ENCODE results near the gene NSMCE4A. TPM values are rescaled to one million over a fixed set of nuclear protein-coding genes. Genes with fewer than 3 reads are reported as not detected.
A peak's percentile ranks its signal among the peaks of the same experiment; 100 is the strongest.
"Not testable (repeated sequence)": the region's sequence is repeated elsewhere in the genome, so short reads cannot be mapped to it uniquely, and the experiment has no call there.

NSMCE4A gene
- total and polyA plus RNA-seq, 2 experiments from 2014 or later: 76.4 to 82.5 TPM

DNA sequence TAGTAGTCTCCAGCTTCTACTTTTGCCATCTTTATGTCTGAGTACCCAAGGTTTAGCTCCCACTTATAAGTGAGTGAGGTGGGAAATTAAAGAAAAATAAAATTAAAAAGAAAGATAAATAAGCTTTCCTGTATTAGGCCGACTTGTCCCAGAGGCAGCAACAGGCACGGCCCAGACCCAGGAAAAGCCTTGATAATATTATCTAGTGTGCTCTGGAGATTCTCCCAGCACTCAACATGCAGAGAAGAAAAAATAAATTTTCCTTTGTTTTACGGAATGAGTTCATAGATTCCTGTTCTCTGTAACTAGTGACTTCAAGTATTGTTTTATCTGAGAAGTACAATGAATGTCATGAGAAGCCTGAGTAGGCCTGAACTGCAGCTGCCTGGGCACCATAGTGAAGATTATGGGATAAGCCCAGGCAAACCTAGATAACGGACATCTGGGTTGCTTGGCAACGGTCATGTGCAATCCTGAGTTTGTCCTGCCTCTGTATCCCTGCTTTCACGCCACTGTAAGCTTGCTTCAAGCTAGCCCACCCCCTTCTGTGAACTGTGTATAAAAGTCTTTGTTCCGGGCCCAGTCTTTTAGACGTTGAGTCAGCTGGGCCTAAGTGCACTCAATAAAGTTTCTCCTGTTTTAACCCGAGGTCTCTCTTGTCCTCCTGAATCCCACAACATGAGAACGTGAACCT is 53.6 kb downstream of the NSMCE4A start:
- DNase-seq (ENCODE audit: low read depth in 1 of 2, low spot score in 1 of 2): peak; percentile 7 to 78
- Histone ChIP-seq H3K27me3 (no peaks in the 10 kb centered on the region), H3K4me3 (no peak overlapping the region), H3K36me3 (no peaks in the 10 kb centered on the region), H3K27ac (peak overlapping the region; percentile 87), H3K4me1 (ENCODE audit: low read depth) (peaks cover 16% of the 10 kb centered on the region), H3K9me3 (ENCODE audit: low read depth) (no peaks in the 10 kb centered on the region)
- TF ChIP-seq, protein P1, sequence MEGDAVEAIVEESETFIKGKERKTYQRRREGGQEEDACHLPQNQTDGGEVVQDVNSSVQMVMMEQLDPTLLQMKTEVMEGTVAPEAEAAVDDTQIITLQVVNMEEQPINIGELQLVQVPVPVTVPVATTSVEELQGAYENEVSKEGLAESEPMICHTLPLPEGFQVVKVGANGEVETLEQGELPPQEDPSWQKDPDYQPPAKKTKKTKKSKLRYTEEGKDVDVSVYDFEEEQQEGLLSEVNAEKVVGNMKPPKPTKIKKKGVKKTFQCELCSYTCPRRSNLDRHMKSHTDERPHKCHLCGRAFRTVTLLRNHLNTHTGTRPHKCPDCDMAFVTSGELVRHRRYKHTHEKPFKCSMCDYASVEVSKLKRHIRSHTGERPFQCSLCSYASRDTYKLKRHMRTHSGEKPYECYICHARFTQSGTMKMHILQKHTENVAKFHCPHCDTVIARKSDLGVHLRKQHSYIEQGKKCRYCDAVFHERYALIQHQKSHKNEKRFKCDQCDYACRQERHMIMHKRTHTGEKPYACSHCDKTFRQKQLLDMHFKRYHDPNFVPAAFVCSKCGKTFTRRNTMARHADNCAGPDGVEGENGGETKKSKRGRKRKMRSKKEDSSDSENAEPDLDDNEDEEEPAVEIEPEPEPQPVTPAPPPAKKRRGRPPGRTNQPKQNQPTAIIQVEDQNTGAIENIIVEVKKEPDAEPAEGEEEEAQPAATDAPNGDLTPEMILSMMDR (IDR thresholded peaks at IDR 0.05; ENCODE audit: low read depth, low read length): no peak

DNA sequence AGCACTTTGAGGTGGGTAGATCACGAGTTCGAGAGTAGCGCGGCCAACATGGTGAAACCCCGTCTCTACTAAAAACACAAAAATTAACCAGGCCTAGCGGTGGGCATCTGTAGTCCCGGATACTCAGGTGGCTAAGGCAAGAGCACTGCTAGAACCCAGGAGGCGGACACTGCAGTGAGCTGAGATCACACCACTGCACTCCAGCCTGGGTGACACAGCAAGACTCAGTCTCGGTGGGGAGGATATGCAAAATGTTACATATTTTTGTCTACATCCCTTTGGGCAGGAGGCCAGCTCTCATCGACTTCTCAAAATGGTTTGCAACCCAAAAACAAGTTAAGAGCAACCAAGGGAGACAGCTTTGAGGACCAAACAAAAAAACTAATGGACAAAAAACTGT is 55.4 kb downstream of the NSMCE4A start:
- H3K27me3 ChIP-seq: no peaks in the 10 kb centered on the region
- H3K4me3 ChIP-seq: no peak overlapping the region
- no peak for DNase-seq (ENCODE audit: low read depth in 1 of 2, low spot score in 1 of 2)
- peaks cover 14% of the 10 kb centered on the region for H3K4me1 ChIP-seq (ENCODE audit: low read depth)
- no peaks in the 10 kb centered on the region for H3K9me3 ChIP-seq (ENCODE audit: low read depth)
- TF ChIP-seq, protein P1 (IDR thresholded peaks at IDR 0.05; ENCODE audit: low read depth, low read length): no peak
- H3K36me3 ChIP-seq: no peaks in the 10 kb centered on the region
- no peak overlapping the region for H3K27ac ChIP-seq

DNA sequence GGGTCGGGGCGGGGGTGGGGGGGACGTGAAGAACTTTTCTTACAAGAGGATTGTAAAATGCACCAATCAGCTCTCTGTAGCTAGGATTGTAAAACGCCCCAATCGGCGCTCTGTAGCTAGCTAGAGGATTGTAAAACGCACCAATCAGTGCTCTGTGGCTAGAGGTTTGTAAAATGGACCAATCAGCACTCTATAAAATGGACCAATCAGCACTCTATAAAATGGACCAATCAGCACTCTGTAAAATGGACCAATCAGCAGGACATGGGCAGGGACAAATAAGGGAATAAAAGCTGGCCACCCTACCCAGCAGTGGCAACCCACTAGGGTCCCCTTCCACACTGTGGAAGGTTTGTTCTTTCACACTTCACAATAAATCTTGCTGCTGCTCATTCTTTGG is 56.2 kb downstream of the NSMCE4A start:
- H3K4me1 ChIP-seq (ENCODE audit: low read depth): peaks cover 14% of the 10 kb centered on the region
- not testable (repeated sequence) for H3K27ac ChIP-seq; H3K4me3 ChIP-seq; H3K36me3 ChIP-seq; DNase-seq (ENCODE audit: low read depth in 1 of 2, low spot score in 1 of 2); H3K27me3 ChIP-seq; H3K9me3 ChIP-seq (ENCODE audit: low read depth)

DNA sequence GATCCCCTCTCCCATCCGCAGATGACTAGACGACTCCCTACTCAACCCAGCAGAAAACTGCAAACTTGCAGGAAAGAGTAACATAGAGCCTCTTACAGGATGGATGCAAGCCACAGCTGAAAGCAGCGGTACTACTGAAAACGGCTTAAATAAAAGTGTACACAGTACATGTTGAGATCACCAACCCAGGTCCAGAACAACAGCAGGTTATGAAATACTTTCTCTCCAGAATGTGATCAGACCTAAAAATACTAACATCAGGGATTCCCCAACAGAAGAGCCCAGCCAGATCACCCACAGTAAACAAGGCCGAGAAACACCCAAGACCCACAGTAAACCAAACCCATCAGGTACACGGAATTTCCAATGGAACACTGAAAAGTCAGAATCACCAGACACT is 60.4 kb downstream of the NSMCE4A start:
- TF ChIP-seq, protein P1 (IDR thresholded peaks at IDR 0.05; ENCODE audit: low read depth, low read length): no peak

DNA sequence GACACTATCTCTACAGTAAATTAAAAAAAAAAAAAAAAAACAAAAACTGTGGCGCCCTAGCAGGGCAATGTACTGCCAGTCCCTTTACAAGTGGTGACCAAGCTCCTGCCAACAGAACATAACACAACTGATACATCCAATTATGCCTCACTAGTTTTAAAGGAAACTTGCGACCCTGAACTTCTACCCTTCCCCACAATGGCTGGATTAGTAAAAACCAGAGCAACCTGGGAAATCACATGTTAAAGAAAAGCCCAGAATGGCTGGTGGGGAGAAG is 63.7 kb downstream of the NSMCE4A start:
- peaks cover 31% of the 10 kb centered on the region for H3K36me3 ChIP-seq
- H3K9me3 ChIP-seq (ENCODE audit: low read depth): no peaks in the 10 kb centered on the region
- TF ChIP-seq, protein P1 (IDR thresholded peaks at IDR 0.05; ENCODE audit: low read depth, low read length): no peak
- no peaks in the 10 kb centered on the region for H3K27me3 ChIP-seq
- no peak for DNase-seq (ENCODE audit: low read depth in 1 of 2, low spot score in 1 of 2)
- H3K4me1 ChIP-seq (ENCODE audit: low read depth): no peaks in the 10 kb centered on the region
- H3K27ac ChIP-seq: no peak overlapping the region
- H3K4me3 ChIP-seq: no peak overlapping the region

More for the DNA sequence above, 60.4 kb downstream of the NSMCE4A start:
- DNase-seq (ENCODE audit: low read depth in 1 of 2, low spot score in 1 of 2): no peak
- Histone ChIP-seq H3K4me3 (no peak overlapping the region), H3K27ac (no peak overlapping the region), H3K36me3 (peaks cover 22% of the 10 kb centered on the region), H3K9me3 (ENCODE audit: low read depth) (no peaks in the 10 kb centered on the region), H3K27me3 (no peaks in the 10 kb centered on the region), H3K4me1 (ENCODE audit: low read depth) (no peaks in the 10 kb centered on the region)

DNA sequence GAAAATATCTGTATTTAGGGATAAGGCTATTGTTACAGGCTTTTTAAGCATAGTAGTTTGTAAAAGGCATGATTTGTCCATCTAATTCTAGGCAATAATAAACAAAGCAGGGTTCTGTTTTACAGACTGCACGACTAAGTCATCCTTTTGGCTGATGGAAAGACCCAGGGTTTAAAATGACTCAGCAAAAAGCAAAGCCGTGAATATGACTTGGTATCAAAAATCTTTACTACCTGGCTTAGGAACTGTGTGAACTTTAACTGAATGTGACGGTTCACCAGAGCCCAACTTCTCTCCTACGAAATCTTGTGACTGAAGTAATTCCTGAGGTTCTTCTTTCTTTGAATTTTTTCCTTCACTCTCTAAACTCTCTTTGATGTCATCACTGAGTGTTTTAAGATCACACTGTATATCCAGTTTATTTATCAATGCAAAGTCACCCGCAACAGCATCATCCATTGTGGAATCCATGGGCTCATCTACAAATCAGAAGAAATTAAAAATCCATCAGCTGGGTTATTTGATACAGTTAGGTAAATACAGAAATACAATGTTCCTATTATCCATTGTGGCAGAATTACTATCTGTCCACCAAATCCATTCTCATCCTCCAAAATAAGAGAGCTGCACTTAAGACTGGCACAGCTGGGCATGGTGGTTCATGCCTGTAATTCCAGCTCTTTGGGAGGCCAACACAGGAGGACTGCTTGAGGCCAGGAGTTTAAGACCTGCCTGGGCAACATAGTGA is 64.2 kb downstream of the NSMCE4A start:
- H3K4me1 ChIP-seq (ENCODE audit: low read depth): no peaks in the 10 kb centered on the region
- no peaks in the 10 kb centered on the region for H3K9me3 ChIP-seq (ENCODE audit: low read depth)
- no peak overlapping the region for H3K27ac ChIP-seq
- TF ChIP-seq, protein P1 (IDR thresholded peaks at IDR 0.05; ENCODE audit: low read depth, low read length): no peak
- H3K36me3 ChIP-seq: peaks cover 31% of the 10 kb centered on the region
- peak in 1 of 2 donors; percentile 40 for DNase-seq (ENCODE audit: low read depth in 1 of 2, low spot score in 1 of 2)
- no peaks in the 10 kb centered on the region for H3K27me3 ChIP-seq
- no peak overlapping the region for H3K4me3 ChIP-seq

Data from cardiac muscle cell (in vitro differentiated cells and primary cell).